NCI-H446 treated with DMSO at 0.1 percent for 48 hours (cell line): ENCODE results near the gene CYTIP.

Experiments used
- DNase-seq: peaks from one replicate; lab custom pipeline; 2025; lab: John Stamatoyannopoulos, UW

Gene CYTIP

GRCh38 chr2:157443795-157444640, at the start of gene CYTIP:
Gene CYTIP, minus strand, starts transcription at chr2:157444089. Its CDS starts 69 bp downstream, at chr2:157444020.
- no peak for DNase-seq

- DNase-seq = peak; percentile 38
Measured at GRCh38 chr2:157492189-157492773, 48.4 kb upstream of the CYTIP start.

GRCh38 chr2:157489983-157490382, 46.1 kb upstream of the CYTIP start:
- DNase-seq = no peak

GRCh38 chr2:157488877-157489276, 45.0 kb upstream of the CYTIP start:
- no peak for DNase-seq

- DNase-seq = no peak
Measured at GRCh38 chr2:157487747-157488146, 43.9 kb upstream of the CYTIP start.

- no peak for DNase-seq
Measured at GRCh38 chr2:157487271-157487610, 43.4 kb upstream of the CYTIP start.

DNA sequence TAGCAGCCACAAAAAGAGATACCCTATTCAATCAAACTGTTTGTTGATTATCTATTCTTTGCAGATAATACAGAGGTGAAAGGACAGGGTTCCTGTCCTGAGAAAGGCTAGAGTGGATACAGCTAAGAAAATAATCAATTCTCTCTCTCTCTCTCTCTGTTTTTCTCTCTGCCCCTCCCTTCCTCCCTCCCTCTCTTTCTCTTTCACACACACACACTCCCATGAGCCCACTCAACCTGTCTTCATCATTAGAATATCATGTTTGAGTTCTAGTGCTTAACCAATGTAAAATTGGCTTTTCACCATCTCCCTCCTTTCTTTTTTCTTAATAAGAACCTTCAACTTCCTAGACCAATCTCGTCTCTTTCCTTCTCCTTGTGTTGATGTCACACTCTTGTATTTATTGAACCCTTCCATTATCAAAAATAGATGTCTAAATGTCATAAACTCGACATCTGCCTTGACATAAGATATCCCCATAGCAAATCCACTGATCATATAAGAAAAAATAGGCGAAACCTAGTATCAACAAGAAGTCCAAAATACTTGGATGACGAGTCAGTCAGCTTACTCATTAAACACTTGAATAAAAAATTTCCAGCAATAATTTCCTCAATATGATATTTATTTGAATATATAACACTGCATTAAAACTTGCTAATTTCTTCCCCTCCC, 42.8 kb upstream of the CYTIP start:
- DNase-seq = no peak

GRCh38 chr2:157480182-157480961, 36.5 kb upstream of the CYTIP start:
- DNase-seq = no peak

- no peak for DNase-seq
Measured at GRCh38 chr2:157479081-157480027, 35.5 kb upstream of the CYTIP start.

DNA sequence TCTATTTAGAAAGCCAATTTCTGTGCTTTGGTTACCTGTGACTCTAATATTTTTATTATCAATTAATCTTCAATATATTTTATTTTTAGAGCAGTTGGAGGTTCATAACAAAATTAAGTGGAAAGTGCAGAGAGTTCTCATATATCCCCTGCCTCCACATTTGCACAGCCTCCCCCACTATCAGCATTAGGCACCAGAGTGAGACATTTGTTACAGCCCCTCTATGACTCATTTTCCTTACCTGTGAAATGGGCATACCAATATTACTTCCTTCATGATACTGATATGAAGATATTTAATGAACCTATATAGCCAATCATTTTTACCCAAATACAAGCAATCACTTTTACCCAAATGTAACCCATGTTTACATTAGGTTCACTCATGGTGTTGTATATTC, 34.0 kb upstream of the CYTIP start:
- DNase-seq = no peak

GRCh38 chr2:157476953-157477709, 33.2 kb upstream of the CYTIP start:
- no peak for DNase-seq

DNA sequence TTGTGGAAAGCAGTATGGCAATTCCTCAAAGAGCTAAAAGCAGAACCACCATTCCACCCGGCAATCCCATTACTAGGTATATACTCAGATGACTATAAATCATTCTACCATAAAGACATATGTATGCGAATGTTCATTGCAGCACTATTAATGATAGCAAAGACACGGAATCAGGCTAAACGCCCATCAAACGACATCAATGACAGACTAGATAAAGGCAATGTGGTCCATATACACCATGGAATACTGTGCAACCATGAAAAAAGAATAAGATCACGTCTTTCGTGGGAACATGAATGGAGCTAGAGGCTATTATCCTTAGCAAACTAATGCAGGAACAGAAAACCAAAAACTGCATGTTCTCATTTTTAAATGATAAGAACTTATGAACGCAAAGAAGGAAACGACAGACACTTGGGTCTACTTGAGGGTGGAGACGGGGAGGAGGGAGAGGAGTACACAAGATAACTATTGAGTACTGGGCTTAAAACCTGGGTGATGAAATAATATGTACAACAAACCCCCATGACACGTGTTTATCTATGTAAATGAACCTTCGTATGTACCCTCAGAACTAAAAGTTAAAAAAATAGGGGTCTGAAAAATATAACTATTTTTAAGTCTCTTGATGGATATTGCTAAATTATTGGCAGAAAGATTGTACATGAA, 32.0 kb upstream of the CYTIP start:
- DNase-seq = no peak

DNA sequence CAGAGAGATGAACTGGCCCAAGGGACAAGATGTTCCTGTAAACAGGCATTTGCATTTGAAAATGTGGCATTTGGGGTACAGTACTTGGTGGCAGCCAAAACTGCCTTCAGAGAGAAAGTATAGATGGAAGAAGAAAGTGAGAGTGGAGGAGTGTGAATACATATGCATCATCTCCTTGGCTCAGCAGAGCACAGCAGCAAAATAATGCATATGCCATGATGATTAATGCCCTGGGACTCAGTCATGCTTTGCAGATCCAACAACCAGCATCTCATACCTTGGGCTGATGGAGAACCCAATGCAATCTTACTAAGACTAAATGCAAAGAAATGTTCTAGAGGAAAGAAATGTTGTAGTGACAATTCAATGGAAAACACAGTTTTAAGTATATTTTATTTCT, 29.7 kb upstream of the CYTIP start:
- no peak for DNase-seq

DNA sequence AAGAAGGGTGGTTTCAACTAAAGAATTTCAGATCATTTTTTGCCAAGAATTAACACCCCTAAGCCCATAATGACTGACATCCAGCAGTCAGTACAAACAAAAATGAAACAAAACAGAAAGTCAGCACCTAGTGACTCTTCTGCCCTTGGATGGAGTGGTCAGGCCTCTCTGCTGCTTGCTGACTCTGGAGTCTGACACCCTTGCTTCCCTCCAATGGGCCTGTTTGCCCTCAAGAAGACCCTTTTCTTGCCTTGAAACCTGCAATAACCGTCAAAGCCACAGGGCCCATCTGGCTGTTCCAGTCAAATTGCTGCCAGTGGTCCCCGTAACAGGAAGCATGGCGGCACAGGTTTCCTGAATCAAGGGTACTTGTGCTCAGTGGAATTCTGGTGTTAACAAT, 27.2 kb upstream of the CYTIP start:
- no peak for DNase-seq

DNA sequence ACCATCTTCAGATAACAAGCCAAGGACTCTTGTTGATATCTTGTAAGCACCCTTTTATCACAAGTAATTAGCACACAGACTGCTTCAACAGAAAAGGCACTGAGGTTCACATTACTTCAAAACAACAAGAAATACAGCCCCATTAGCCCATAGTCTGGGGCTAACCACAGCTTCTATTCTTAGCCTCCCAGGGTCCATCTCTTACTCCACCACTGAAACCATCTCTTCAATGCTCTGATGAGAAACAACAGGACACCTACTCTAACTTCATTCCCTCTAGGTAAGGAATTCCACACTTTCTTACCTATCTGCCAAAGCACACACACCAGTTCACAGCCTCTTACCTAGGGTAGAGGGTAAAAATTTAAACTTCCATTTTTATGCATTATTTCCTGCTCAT, 26.4 kb upstream of the CYTIP start:
- DNase-seq = no peak

DNA sequence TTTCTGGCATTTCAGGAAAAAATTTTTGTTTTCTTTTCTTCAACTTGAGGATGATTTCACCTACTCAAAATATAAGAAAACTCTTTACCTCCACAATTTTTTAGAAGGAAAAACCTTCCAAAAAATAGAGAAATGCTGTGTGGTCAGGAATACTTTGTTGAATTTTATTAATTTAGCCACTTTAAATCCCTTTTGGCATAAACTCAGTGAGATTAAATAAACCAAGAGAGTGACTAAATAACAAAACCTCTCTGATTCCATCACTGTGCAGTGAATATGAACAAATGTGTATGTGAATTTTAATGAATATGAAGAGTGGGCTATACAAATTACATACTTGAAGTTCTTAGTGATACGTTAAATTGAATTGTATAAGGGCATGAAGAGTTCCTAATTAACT, 25.8 kb upstream of the CYTIP start:
- DNase-seq = no peak

DNA sequence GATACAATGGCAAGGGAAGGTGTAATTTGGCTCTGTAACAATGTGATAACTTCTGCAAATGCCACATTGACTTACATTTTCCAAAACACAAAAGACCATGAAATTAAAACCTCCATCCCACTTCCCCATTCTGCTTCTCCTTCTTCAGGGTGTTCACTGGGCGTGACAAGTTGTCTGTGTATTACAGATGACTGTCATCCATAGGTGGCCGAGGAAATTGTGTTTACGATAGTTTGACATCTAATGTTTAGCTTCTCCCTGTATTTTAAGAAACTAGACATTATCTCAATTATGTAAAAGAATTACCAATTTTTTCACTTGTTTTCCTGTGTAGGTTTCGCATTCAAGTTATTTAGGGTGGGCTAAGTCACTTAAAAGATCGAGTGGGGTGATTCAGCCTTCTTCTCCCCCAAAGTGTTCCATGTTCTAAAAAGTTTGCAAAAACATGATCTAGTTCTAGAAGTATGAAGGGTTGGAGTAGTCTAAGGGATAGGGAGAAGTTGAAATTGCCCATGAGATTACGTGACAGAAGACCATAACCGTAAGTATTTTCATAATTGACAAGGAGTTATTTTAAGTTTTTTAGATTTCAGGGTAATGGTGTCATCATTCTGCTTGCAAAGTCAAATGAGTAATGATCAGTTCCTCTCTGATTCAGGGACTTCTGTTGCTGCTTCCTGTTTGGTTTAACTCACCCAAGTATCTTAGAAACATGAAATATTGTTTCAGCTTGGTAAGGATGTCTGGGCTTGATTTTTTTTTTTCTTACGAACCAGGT, 25.2 kb upstream of the CYTIP start:
- DNase-seq = no peak

DNA sequence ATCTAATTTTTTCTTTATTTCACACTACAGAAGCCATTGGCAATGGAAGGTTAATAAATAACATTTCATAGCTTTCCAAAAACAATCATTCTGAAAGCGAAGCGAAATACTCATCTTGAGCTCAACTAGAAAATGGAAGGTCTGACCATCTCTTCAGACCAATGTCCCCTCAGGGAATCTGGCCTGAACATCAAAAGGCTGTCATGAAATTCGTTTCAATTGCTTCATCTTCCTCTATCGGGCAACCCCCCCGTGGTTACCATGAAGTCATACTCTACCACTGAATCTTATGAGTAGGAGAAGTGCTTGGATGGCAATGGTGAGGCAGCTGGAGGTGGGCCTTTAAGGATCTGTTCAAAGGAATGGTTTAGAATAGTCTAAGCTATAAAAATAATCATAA, 22.9 kb upstream of the CYTIP start:
- no peak for DNase-seq

DNA sequence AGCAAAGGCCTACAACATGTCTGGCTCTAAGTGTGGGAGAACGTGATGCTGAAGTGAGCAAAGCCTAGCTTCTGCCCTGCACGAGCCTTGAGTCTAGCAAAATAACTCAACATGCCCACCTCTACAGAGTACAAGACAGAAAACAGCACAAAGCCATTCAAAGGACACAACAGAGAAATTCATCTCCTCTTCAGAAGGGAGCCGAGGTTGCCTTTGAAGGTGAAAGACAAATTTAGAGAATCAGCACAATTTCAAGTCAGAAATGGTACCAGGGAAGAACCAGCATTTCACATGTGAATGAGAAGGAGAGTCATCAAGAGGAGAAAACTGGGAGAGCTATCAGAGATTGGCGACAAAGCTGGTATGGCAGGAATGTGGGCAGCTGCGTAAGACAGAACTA, 21.7 kb upstream of the CYTIP start:
- DNase-seq = no peak
